NCI-H510A (cell line): ENCODE results near the gene TBC1D1.
A peak's percentile ranks its signal among the peaks of the same experiment; 100 is the strongest.
"Not testable (repeated sequence)": the region's sequence is repeated elsewhere in the genome, so short reads cannot be mapped to it uniquely, and the experiment has no call there.

Experiments
- DNase-seq: peaks from one replicate; lab custom pipeline; 2025; lab: John Stamatoyannopoulos, UW

TBC1D1 gene

GRCh38 chr4:37891260-37892159 lies 626 bp downstream of the TBC1D1 start:
- DNase-seq = peak; percentile 8

- no peak for DNase-seq
These were observed 1.8 kb downstream of the TBC1D1 start for GRCh38 chr4:37892641-37893040.

DNA sequence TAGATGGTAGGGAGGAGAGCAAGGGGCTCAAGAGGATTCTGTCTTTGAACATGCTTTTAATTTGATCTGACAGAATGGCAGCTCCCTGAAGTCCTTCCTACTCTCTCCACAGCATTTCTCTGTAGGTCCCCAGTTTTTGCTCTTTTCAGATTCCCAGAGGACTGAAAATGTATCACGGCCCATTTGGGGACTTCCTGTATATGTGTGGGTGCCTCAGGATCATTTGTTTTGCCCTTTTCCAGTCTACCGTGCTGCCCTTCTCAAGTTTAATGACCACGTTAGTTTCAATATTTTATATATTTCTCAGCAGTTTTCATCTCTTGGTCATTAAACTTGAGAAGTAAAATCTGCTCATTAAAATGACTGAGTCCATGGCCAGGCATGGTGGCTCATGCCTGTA lies 2.3 kb downstream of the TBC1D1 start:
- no peak for DNase-seq

GRCh38 chr4:37895271-37895670 lies 4.4 kb downstream of the TBC1D1 start:
- no peak for DNase-seq

GRCh38 chr4:37896206-37896860 lies 5.4 kb downstream of the TBC1D1 start:
- DNase-seq = no peak

- no peak for DNase-seq
These were observed 11.3 kb downstream of the TBC1D1 start for GRCh38 chr4:37902212-37902611.

- no peak for DNase-seq
These were observed 12.1 kb downstream of the TBC1D1 start for GRCh38 chr4:37902738-37903693.

DNA sequence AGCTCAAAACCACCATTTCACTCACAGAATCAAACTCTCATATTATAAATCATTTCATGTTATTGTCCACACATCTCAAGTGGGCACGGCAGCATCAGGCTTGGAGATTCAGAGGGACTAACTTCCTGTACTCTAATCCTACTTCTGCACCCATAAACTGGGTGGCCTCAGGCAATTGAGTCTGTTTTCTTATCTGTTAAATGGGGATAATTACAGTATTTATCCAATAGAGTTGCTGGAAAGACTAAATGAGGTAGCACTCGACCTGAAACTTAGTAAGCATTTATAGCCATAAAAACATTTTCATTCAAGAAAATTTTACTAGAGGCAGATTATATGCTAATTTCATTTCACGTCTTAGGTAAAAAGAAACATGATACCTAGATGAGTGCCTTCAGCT lies 13.0 kb downstream of the TBC1D1 start:
- no peak for DNase-seq

GRCh38 chr4:37904824-37905223 lies 13.9 kb downstream of the TBC1D1 start:
- DNase-seq = no peak

DNA sequence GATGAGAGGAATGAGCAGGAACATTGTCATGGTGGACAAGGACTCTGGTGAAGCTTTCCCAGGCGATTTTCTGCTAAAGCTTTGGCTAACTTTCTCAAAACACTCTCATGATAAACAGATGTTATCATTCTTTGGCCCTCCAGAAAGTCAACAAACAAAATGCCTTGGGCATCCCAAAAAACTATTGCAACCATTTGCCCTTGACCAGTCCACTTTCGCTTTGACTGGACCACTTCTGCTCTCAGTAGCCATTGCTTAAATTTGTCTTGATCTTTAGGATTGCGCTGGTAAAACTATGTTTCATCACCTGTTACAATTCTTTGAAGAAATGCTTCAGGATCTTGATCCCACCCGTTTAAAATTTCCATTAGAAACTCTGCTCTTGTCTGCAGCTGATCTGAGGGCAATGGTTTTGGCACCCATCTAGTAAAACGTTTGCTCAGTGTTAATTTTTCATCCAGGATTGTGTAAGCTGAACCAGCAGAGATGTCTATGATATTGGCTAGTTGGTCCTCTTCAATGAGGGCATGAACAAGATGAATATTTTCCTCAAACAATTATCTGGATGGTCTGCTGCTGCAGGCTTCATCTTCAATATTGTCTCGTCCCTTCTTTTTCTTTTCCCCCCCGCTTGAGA lies 14.8 kb downstream of the TBC1D1 start:
- no peak for DNase-seq

DNA sequence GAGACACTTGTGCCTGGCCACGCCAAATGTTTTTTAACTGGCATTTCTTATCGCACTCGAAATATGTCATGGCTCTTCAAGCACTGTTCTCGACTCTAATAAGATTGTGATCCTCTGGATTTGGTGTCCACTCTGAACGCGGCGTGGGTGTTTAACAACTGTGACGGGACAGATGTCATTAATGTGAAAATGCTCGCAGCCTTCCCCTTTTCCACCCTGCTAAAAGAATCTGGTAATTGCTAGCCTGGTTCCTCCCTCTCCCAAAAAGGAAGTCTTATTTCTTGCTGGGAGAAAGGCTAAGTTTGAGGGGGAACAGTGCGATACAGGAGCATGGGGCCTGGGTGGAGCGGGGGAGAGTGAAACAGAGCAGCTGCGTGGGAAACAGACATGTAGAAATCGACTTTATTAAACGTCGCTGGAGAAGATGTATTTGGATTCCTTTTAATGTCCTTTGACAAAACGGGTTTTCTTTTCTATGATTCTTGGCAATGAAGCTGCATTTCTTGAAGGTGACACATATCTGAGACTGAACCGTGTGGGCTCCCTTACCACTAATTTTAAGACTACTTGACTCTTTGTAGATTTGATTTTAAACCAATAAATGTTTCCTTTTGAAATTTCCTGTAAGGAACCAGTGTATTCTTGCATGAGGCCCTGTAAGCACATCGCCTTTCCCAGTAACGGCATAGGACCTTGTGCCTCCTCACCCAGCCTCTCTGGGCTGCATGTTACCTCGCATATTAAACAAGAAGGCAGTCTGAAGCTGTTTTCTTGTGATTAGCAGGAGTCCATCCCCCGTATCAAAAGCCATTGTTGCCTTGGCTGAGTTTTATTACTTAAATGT lies 17.8 kb downstream of the TBC1D1 start:
- DNase-seq = no peak

- no peak for DNase-seq
These were observed 18.6 kb downstream of the TBC1D1 start for GRCh38 chr4:37909332-37910090.

DNA sequence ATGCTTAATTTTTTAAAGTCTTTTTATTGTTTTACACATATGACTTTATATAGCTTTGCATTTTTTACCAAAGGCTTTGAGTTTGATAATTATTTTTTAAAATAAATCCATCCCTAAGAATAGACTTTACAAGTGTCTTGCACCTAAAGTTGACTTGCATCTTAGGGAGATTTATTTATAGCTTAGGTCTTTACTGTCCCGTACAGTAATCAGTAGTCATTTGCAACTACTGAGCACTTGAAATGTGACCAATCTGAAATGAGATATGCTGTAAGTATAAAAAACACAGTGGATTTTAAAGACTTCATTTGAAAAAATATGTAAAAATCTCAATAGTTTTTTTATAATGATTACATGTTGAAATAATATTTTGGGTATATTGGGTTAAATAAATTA lies 19.2 kb downstream of the TBC1D1 start:
- DNase-seq = no peak

GRCh38 chr4:37914539-37914938 lies 23.7 kb downstream of the TBC1D1 start:
- DNase-seq = no peak

GRCh38 chr4:37917388-37917787 lies 26.5 kb downstream of the TBC1D1 start:
- DNase-seq = no peak

- no peak for DNase-seq
These were observed 27.8 kb downstream of the TBC1D1 start for GRCh38 chr4:37918653-37919052.

DNA sequence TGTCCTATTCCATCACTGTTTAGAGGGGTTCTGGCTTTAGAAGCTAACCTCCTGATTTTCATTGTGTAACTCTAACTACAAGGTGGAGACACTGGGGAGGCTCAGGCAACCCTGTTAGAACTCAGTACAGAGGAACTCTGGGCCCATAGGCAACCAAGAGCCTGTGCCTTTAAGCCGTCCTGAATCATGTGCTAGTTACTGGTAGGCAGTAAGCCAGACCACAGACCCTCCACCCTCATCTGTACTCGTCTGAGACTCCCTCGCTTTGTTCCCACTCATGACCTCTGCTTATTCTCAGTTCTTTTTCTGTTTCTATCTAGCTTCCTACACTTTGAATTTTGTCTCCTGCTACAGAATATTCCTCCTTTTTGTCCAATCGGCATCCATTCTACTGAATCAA lies 31.4 kb downstream of the TBC1D1 start:
- DNase-seq = no peak

GRCh38 chr4:37923089-37923488 lies 32.2 kb downstream of the TBC1D1 start:
- not testable (repeated sequence) for DNase-seq

GRCh38 chr4:37924946-37925345 lies 34.1 kb downstream of the TBC1D1 start:
- DNase-seq = no peak

DNA sequence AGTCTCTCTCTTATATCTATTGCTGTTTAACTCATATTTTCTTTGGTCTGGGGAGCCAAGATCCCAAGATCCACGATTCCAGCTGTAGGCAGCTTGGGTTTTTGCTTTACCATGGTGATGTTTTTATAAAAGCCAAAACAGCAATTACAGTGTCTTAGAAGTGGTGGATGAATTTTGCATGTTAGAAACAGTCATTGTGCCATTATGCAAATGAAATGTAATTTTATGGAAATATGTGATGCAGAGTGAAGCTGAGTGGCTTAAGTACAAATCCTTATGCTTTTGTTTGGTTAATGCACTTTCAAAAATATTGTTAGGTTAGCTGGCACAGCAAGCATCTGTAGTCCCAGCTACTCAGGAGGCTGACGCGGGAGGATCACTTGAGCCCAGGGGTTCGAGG lies 36.5 kb downstream of the TBC1D1 start:
- no peak for DNase-seq
